Lower lobe of right lung (tissue), 2 donors: ENCODE results near the gene ZNRF3. TPM values are rescaled to one million over a fixed set of nuclear protein-coding genes. Genes with fewer than 3 reads are reported as not detected.
A peak's percentile ranks its signal among the peaks of the same experiment; 100 is the strongest.

Source experiments
- ATAC-seq, 2 donors: fragments of 200-7000 bp; cut with Tn5 transposase; one replicate each; pipeline ENCODE4 v1.9.1; 2020 to 2022; ENCODE audit warnings: mild to moderate bottlenecking in 2 of 2, moderate library complexity in 2 of 2
- DNase-seq: peaks from one replicate; pipeline ENCODE4 v3.0.0-alpha.2; 2020
- H3K27ac ChIP-seq: fragments of 200-600 bp; one replicate; pipeline ENCODE4 v1.8.0; 2022
- H3K27me3 ChIP-seq: fragments of 200-600 bp; one replicate; pipeline ENCODE4 v1.8.0; 2022; ENCODE audit warnings: low read depth
- H3K36me3 ChIP-seq: fragments of 200-600 bp; one replicate; pipeline ENCODE4 v1.8.0; 2022; ENCODE audit warnings: mild to moderate bottlenecking
- H3K4me1 ChIP-seq: fragments of 200-600 bp; one replicate; pipeline ENCODE4 v1.8.0; 2022
- H3K4me3 ChIP-seq: fragments of 200-600 bp; one replicate; pipeline ENCODE4 v1.8.0; 2022; ENCODE audit warnings: mild to moderate bottlenecking
- H3K9me3 ChIP-seq: fragments of 200-600 bp; one replicate; pipeline ENCODE4 v1.8.0; 2022
- CTCF ChIP-seq: fragments of 200-600 bp; IDR thresholded peaks from one replicate; pipeline ENCODE4 v1.8.0; 2022; ENCODE audit warnings: antibody characterized with exemption, mild to moderate bottlenecking
- intact Hi-C: fragments of 100-400 bp; cut with DNase I; formaldehyde crosslinking; loops from one replicate; pipeline ENCODE4 v1.11.0; 2022
- total RNA-seq: library from RNA; stranded (reverse); fragmentation: NEBNext Ultra II Directional; extraction: Animal tissue kit (Norgen Biotek cat#: 25700); gene quantifications from one replicate; pipeline ENCODE4 v1.2.1, GENCODE V29; 2021
- donor health status: DM: no; HTN: yes; CAD: no; lungs with severe emphysema.

Gene ZNRF3
- total RNA-seq, 1 donor from 2014 or later = 11.3 TPM

- Histone ChIP-seq H3K36me3 (no peaks in the 10 kb centered on the region), H3K4me1 (peaks cover 67% of the 10 kb centered on the region), H3K4me3 (no peak overlapping the region), H3K27me3 (no peaks in the 10 kb centered on the region), H3K27ac (peak overlapping the region; percentile 59), H3K9me3 (no peaks in the 10 kb centered on the region)
- ATAC-seq (peak; percentile 84 to 86), DNase-seq (no peak)
- intact Hi-C loops = no loop called here
- TF ChIP-seq CTCF = no peak
Measured at GRCh38 chr22:28917747-28918549, 34.6 kb downstream of the ZNRF3 start.

GRCh38 chr22:28918550-28919271 is 35.3 kb downstream of the ZNRF3 start:
- no peaks in the 10 kb centered on the region for H3K27me3 ChIP-seq
- H3K27ac ChIP-seq = no peak overlapping the region
- no peak overlapping the region for H3K4me3 ChIP-seq
- peak; percentile 15 to 25 for ATAC-seq
- H3K4me1 ChIP-seq = peaks cover 69% of the 10 kb centered on the region
- H3K36me3 ChIP-seq = no peaks in the 10 kb centered on the region
- no peaks in the 10 kb centered on the region for H3K9me3 ChIP-seq
- no peak for DNase-seq
- intact Hi-C loops = no loop called here
- TF ChIP-seq CTCF = no peak

- no peak for TF ChIP-seq CTCF
- no peak overlapping the region for H3K27ac ChIP-seq
- no peaks in the 10 kb centered on the region for H3K9me3 ChIP-seq
- ATAC-seq (no peak), DNase-seq (no peak)
- intact Hi-C loops = no loop called here
- peaks cover 65% of the 10 kb centered on the region for H3K4me1 ChIP-seq
- no peaks in the 10 kb centered on the region for H3K27me3 ChIP-seq
- H3K4me3 ChIP-seq = no peak overlapping the region
- H3K36me3 ChIP-seq = no peaks in the 10 kb centered on the region
Measured at GRCh38 chr22:28920757-28921584, 37.6 kb downstream of the ZNRF3 start.

GRCh38 chr22:28921585-28921879 is 38.2 kb downstream of the ZNRF3 start:
- Histone ChIP-seq H3K4me1 (peaks cover 61% of the 10 kb centered on the region), H3K9me3 (no peaks in the 10 kb centered on the region), H3K27me3 (no peaks in the 10 kb centered on the region), H3K4me3 (no peak overlapping the region), H3K36me3 (no peaks in the 10 kb centered on the region), H3K27ac (no peak overlapping the region)
- no peak for DNase-seq
- no peak for ATAC-seq
- TF ChIP-seq CTCF = no peak
- intact Hi-C loops = no loop called here

GRCh38 chr22:28922540-28923244 is 39.3 kb downstream of the ZNRF3 start:
- intact Hi-C loops = no loop called here
- no peak for DNase-seq
- H3K4me1 ChIP-seq = peaks cover 55% of the 10 kb centered on the region

More at GRCh38 chr22:28922540-28923244, 39.3 kb downstream of the ZNRF3 start:
- H3K9me3 ChIP-seq = no peaks in the 10 kb centered on the region
- no peak for TF ChIP-seq CTCF
- no peaks in the 10 kb centered on the region for H3K27me3 ChIP-seq
- no peak overlapping the region for H3K4me3 ChIP-seq
- no peak overlapping the region for H3K27ac ChIP-seq
- H3K36me3 ChIP-seq = no peaks in the 10 kb centered on the region
- ATAC-seq = no peak
